ENCODE data around the gene SMIM13. TPM values are rescaled to one million over a fixed set of nuclear protein-coding genes. Genes with fewer than 3 reads are reported as not detected.

The SMIM13 gene
- polyA plus RNA-seq, 4 donors = 2.4 to 11.0 (median 4.1) TPM

GRCh38 chr6:11160199-11160598 is 66.6 kb downstream of the SMIM13 start:
- no peak overlapping the region for H3K4me3 ChIP-seq (ENCODE audit: low read depth in 1 of 3, low read length in 3 of 3)
- FAIRE-seq = no peak
- H3K9me3 ChIP-seq (ENCODE audit: control insufficient read depth in 2 of 2, insufficient read depth in 1 of 2, low read depth in 1 of 2, low read length in 1 of 2) = no peaks in the 10 kb centered on the region
- WGBS, 3 donors = 50 to 75% (median 64%) methylated on average over 1 of the region's 1 CpG
- H3K27ac ChIP-seq (ENCODE audit: low read depth in 1 of 3, low read length in 2 of 3) = no peak overlapping the region
- no peaks in the 10 kb centered on the region for H3K36me3 ChIP-seq (ENCODE audit: control insufficient read depth in 3 of 3, insufficient read depth in 2 of 3, low read depth in 1 of 3, low read length in 3 of 3)
- no peaks in the 10 kb centered on the region for H3K27me3 ChIP-seq (ENCODE audit: control insufficient read depth in 3 of 3, insufficient read depth in 3 of 3, low read length in 3 of 3)
- no peak for DNase-seq
- H3K4me1 ChIP-seq (ENCODE audit: control insufficient read depth in 3 of 3, insufficient read depth in 2 of 3, low read depth in 1 of 3, low read length in 2 of 3) = peaks cover 0 to 5% (median 0%) of the 10 kb centered on the region in 3 donors

GRCh38 chr6:11161031-11161956 is 67.7 kb downstream of the SMIM13 start:
- FAIRE-seq (no peak), DNase-seq (no peak)
- Histone ChIP-seq H3K9me3 (ENCODE audit: control insufficient read depth in 2 of 2, insufficient read depth in 1 of 2, low read depth in 1 of 2, low read length in 1 of 2) (no peaks in the 10 kb centered on the region), H3K4me3 (ENCODE audit: low read depth in 1 of 3, low read length in 3 of 3) (no peak overlapping the region), H3K27ac (ENCODE audit: low read depth in 1 of 3, low read length in 2 of 3) (no peak overlapping the region), H3K36me3 (ENCODE audit: control insufficient read depth in 3 of 3, insufficient read depth in 2 of 3, low read depth in 1 of 3, low read length in 3 of 3) (no peaks in the 10 kb centered on the region), H3K4me1 (ENCODE audit: control insufficient read depth in 3 of 3, insufficient read depth in 2 of 3, low read depth in 1 of 3, low read length in 2 of 3) (peaks cover 0 to 8% (median 0%) of the 10 kb centered on the region in 3 donors), H3K27me3 (ENCODE audit: control insufficient read depth in 3 of 3, insufficient read depth in 3 of 3, low read length in 3 of 3) (no peaks in the 10 kb centered on the region)
- 89 to 93% (median 91%) methylated on average over 9 of the region's 9 CpGs for WGBS, 3 donors

- Histone ChIP-seq H3K27me3 (ENCODE audit: control insufficient read depth in 3 of 3, insufficient read depth in 3 of 3, low read length in 3 of 3) (no peaks in the 10 kb centered on the region), H3K9me3 (ENCODE audit: control insufficient read depth in 2 of 2, insufficient read depth in 1 of 2, low read depth in 1 of 2, low read length in 1 of 2) (no peaks in the 10 kb centered on the region), H3K27ac (ENCODE audit: low read depth in 1 of 3, low read length in 2 of 3) (no peak overlapping the region), H3K36me3 (ENCODE audit: control insufficient read depth in 3 of 3, insufficient read depth in 2 of 3, low read depth in 1 of 3, low read length in 3 of 3) (no peaks in the 10 kb centered on the region), H3K4me3 (ENCODE audit: low read depth in 1 of 3, low read length in 3 of 3) (no peak overlapping the region), H3K4me1 (ENCODE audit: control insufficient read depth in 3 of 3, insufficient read depth in 2 of 3, low read depth in 1 of 3, low read length in 2 of 3) (peaks cover 0 to 8% (median 0%) of the 10 kb centered on the region in 3 donors)
- 92 to 97% (median 95%) methylated on average over 3 of the region's 3 CpGs for WGBS, 3 donors
- no peak for FAIRE-seq
- no peak for DNase-seq
These were observed 68.6 kb downstream of the SMIM13 start for GRCh38 chr6:11162262-11162661.

GRCh38 chr6:11163932-11164331 is 70.3 kb downstream of the SMIM13 start:
- Histone ChIP-seq H3K4me3 (ENCODE audit: low read depth in 1 of 3, low read length in 3 of 3) (no peak overlapping the region), H3K4me1 (ENCODE audit: control insufficient read depth in 3 of 3, insufficient read depth in 2 of 3, low read depth in 1 of 3, low read length in 2 of 3) (peaks cover 0 to 8% (median 0%) of the 10 kb centered on the region in 3 donors), H3K27me3 (ENCODE audit: control insufficient read depth in 3 of 3, insufficient read depth in 3 of 3, low read length in 3 of 3) (no peaks in the 10 kb centered on the region), H3K27ac (ENCODE audit: low read depth in 1 of 3, low read length in 2 of 3) (no peak overlapping the region), H3K9me3 (ENCODE audit: control insufficient read depth in 2 of 2, insufficient read depth in 1 of 2, low read depth in 1 of 2, low read length in 1 of 2) (no peaks in the 10 kb centered on the region), H3K36me3 (ENCODE audit: control insufficient read depth in 3 of 3, insufficient read depth in 2 of 3, low read depth in 1 of 3, low read length in 3 of 3) (no peaks in the 10 kb centered on the region)
- FAIRE-seq (no peak), DNase-seq (no peak)
- 60 to 84% (median 83%) methylated on average over 2 of the region's 2 CpGs for WGBS, 3 donors

GRCh38 chr6:11164717-11165646 is 71.3 kb downstream of the SMIM13 start:
- FAIRE-seq = no peak
- Histone ChIP-seq H3K27me3 (ENCODE audit: control insufficient read depth in 3 of 3, insufficient read depth in 3 of 3, low read length in 3 of 3) (no peaks in the 10 kb centered on the region), H3K9me3 (ENCODE audit: control insufficient read depth in 2 of 2, insufficient read depth in 1 of 2, low read depth in 1 of 2, low read length in 1 of 2) (no peaks in the 10 kb centered on the region), H3K27ac (ENCODE audit: low read depth in 1 of 3, low read length in 2 of 3) (no peak overlapping the region), H3K4me3 (ENCODE audit: low read depth in 1 of 3, low read length in 3 of 3) (no peak overlapping the region), H3K36me3 (ENCODE audit: control insufficient read depth in 3 of 3, insufficient read depth in 2 of 3, low read depth in 1 of 3, low read length in 3 of 3) (no peaks in the 10 kb centered on the region), H3K4me1 (ENCODE audit: control insufficient read depth in 3 of 3, insufficient read depth in 2 of 3, low read depth in 1 of 3, low read length in 2 of 3) (peaks cover 0 to 8% (median 0%) of the 10 kb centered on the region in 3 donors)
- DNase-seq = peak in 1 of 2 donors; percentile 39
- WGBS, 3 donors = 76 to 82% (median 80%) methylated on average over 20 of the region's 20 CpGs

GRCh38 chr6:11166948-11167347 is 73.3 kb downstream of the SMIM13 start:
- no peak overlapping the region for H3K4me3 ChIP-seq (ENCODE audit: low read depth in 1 of 3, low read length in 3 of 3)
- H3K27ac ChIP-seq (ENCODE audit: low read depth in 1 of 3, low read length in 2 of 3) = no peak overlapping the region
- FAIRE-seq (no peak), DNase-seq (no peak)
- no peaks in the 10 kb centered on the region for H3K9me3 ChIP-seq (ENCODE audit: control insufficient read depth in 2 of 2, insufficient read depth in 1 of 2, low read depth in 1 of 2, low read length in 1 of 2)
- H3K27me3 ChIP-seq (ENCODE audit: control insufficient read depth in 3 of 3, insufficient read depth in 3 of 3, low read length in 3 of 3) = no peaks in the 10 kb centered on the region
- H3K36me3 ChIP-seq (ENCODE audit: control insufficient read depth in 3 of 3, insufficient read depth in 2 of 3, low read depth in 1 of 3, low read length in 3 of 3) = no peaks in the 10 kb centered on the region
- H3K4me1 ChIP-seq (ENCODE audit: control insufficient read depth in 3 of 3, insufficient read depth in 2 of 3, low read depth in 1 of 3, low read length in 2 of 3) = peaks cover 0 to 8% (median 0%) of the 10 kb centered on the region in 3 donors
- 38 to 56% (median 44%) methylated on average over 4 of the region's 4 CpGs for WGBS, 3 donors

GRCh38 chr6:11168091-11168635 is 74.5 kb downstream of the SMIM13 start:
- 74 to 84% (median 81%) methylated on average over 7 of the region's 7 CpGs for WGBS, 3 donors
- Histone ChIP-seq H3K9me3 (ENCODE audit: control insufficient read depth in 2 of 2, insufficient read depth in 1 of 2, low read depth in 1 of 2, low read length in 1 of 2) (no peaks in the 10 kb centered on the region), H3K4me3 (ENCODE audit: low read depth in 1 of 3, low read length in 3 of 3) (no peak overlapping the region), H3K4me1 (ENCODE audit: control insufficient read depth in 3 of 3, insufficient read depth in 2 of 3, low read depth in 1 of 3, low read length in 2 of 3) (peaks cover 0 to 8% (median 0%) of the 10 kb centered on the region in 3 donors), H3K27me3 (ENCODE audit: control insufficient read depth in 3 of 3, insufficient read depth in 3 of 3, low read length in 3 of 3) (no peaks in the 10 kb centered on the region), H3K27ac (ENCODE audit: low read depth in 1 of 3, low read length in 2 of 3) (no peak overlapping the region), H3K36me3 (ENCODE audit: control insufficient read depth in 3 of 3, insufficient read depth in 2 of 3, low read depth in 1 of 3, low read length in 3 of 3) (no peaks in the 10 kb centered on the region)
- FAIRE-seq = no peak
- no peak for DNase-seq

- Histone ChIP-seq H3K27ac (ENCODE audit: low read depth in 1 of 3, low read length in 2 of 3) (no peak overlapping the region), H3K4me1 (ENCODE audit: control insufficient read depth in 3 of 3, insufficient read depth in 2 of 3, low read depth in 1 of 3, low read length in 2 of 3) (no peaks in the 10 kb centered on the region), H3K27me3 (ENCODE audit: control insufficient read depth in 3 of 3, insufficient read depth in 3 of 3, low read length in 3 of 3) (no peaks in the 10 kb centered on the region), H3K36me3 (ENCODE audit: control insufficient read depth in 3 of 3, insufficient read depth in 2 of 3, low read depth in 1 of 3, low read length in 3 of 3) (no peaks in the 10 kb centered on the region), H3K4me3 (ENCODE audit: low read depth in 1 of 3, low read length in 3 of 3) (no peak overlapping the region), H3K9me3 (ENCODE audit: control insufficient read depth in 2 of 2, insufficient read depth in 1 of 2, low read depth in 1 of 2, low read length in 1 of 2) (no peaks in the 10 kb centered on the region)
- DNase-seq (no peak), FAIRE-seq (no peak)
- 95 to 96% (median 95%) methylated on average over 13 of the region's 13 CpGs for WGBS, 3 donors
These were observed 78.3 kb downstream of the SMIM13 start for GRCh38 chr6:11171952-11172351.
